OCI-LY1 (cell line): ENCODE results near the gene STK40.

Experiments
- H2AFZ ChIP-seq: fragments of 200-600 bp; sonication (generic), shearing (Covaris generic); 2 replicates; pipeline ENCODE4 v1.6.0; 2014; ENCODE audit warnings: antibody characterized with exemption, mild to moderate bottlenecking, low read length
- H3F3A ChIP-seq: fragments of 200-600 bp; sonication (generic), shearing (Covaris generic); 2 replicates; pipeline ENCODE4 v1.6.0; 2014; ENCODE audit warnings: mild to moderate bottlenecking, antibody characterized with exemption, low read length, moderate library complexity; ENCODE audit not compliant: insufficient read depth
- H3K27ac ChIP-seq: fragments of 200-600 bp; sonication (generic); 2 replicates; pipeline ENCODE4 v1.5.1; 2014; ENCODE audit warnings: low read length, mixed run types, mild to moderate bottlenecking, low read depth; ENCODE audit not compliant: poor library complexity, severe bottlenecking
- H3K27me3 ChIP-seq: fragments of 200-600 bp; sonication (generic); 2 replicates; pipeline ENCODE4 v1.6.0; 2014; ENCODE audit warnings: antibody characterized with exemption, mild to moderate bottlenecking, low read length, moderate library complexity; ENCODE audit not compliant: insufficient read depth
- H3K36me3 ChIP-seq: fragments of 200-600 bp; sonication (generic); 2 replicates; pipeline ENCODE4 v1.6.1; 2014; ENCODE audit warnings: mild to moderate bottlenecking, antibody characterized with exemption, low read length, moderate library complexity, mixed read lengths; ENCODE audit not compliant: insufficient read depth
- H3K4me1 ChIP-seq: fragments of 200-600 bp; sonication (generic); 2 replicates; pipeline ENCODE4 v1.5.1; 2014; ENCODE audit warnings: mild to moderate bottlenecking, low read length, moderate library complexity; ENCODE audit not compliant: insufficient read depth, severe bottlenecking
- H3K4me2 ChIP-seq: fragments of 200-600 bp; sonication (generic), shearing (Covaris generic); 2 replicates; pipeline ENCODE4 v1.6.1; 2014; ENCODE audit warnings: low read length
- H3K4me3 ChIP-seq: fragments of 200-600 bp; sonication (generic); 2 replicates; pipeline ENCODE4 v1.5.1; 2014; ENCODE audit warnings: low read length, low read depth, mild to moderate bottlenecking, mixed read lengths; ENCODE audit not compliant: poor library complexity, severe bottlenecking
- H3K79me2 ChIP-seq: fragments of 200-600 bp; shearing (Covaris generic); 2 replicates; pipeline ENCODE4 v1.6.1; 2016; ENCODE audit warnings: mixed run types, low read length, mixed read lengths; ENCODE audit not compliant: insufficient read depth
- H3K9ac ChIP-seq: fragments of 200-600 bp; sonication (generic), shearing (Covaris generic); 2 replicates; pipeline ENCODE4 v1.6.1; 2014; ENCODE audit warnings: mild to moderate bottlenecking, low read length, mixed read lengths
- H3K9me2 ChIP-seq: fragments of 200-600 bp; sonication (generic), shearing (Covaris generic); 2 replicates; pipeline ENCODE4 v1.6.1; 2014; ENCODE audit warnings: low read depth, mild to moderate bottlenecking, low read length, mixed read lengths
- H3K9me3 ChIP-seq: fragments of 200-600 bp; shearing (Covaris generic); 2 replicates; pipeline ENCODE4 v1.6.1; 2014; ENCODE audit warnings: low read length, mixed read lengths
- H4K20me1 ChIP-seq: fragments of 200-600 bp; sonication (generic), shearing (Covaris generic); 2 replicates; pipeline ENCODE4 v1.6.0; 2016; ENCODE audit warnings: mild to moderate bottlenecking, low read length; ENCODE audit not compliant: insufficient read depth
- EZH2 ChIP-seq: fragments of 200-600 bp; sonication (generic), shearing (Covaris generic); IDR thresholded peaks from 2 replicates; pipeline ENCODE4 v1.8.0; 2017; ENCODE audit warnings: borderline replicate concordance, mixed run types, mild to moderate bottlenecking, antibody characterized with exemption, low read length, moderate library complexity, mixed read lengths
- TF ChIP-seq, protein P1 (sequence below): fragments of 200-600 bp; sonication (generic), shearing (Covaris generic); IDR thresholded peaks from 2 replicates; pipeline ENCODE4 v1.5.1; 2017; ENCODE audit warnings: mild to moderate bottlenecking, antibody characterized with exemption, low read length, moderate library complexity, mixed read lengths

STK40 gene

DNA sequence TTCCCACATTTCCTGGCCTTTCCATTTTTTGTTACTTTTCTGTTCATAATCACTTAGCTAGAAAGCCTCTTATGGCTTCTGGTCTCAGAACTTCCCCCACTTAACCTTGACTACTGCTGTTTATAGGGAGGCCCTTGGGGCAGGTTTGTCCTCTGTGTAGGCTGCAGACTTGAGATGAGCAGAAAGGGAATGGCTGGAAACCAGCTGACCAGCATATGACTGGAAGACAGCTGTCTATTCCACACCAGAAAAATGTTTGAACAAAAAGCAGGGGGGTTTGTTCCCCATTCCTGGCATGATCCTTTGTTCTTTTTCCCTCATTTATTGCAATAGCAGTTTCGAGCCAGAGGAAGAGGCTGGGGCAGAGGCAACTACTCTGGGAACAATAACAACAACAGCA is 84.5 kb downstream of the STK40 start:
- peaks cover 17% of the 10 kb centered on the region for H3K4me1 ChIP-seq
- peaks cover 85% of the 10 kb centered on the region for H3K36me3 ChIP-seq
- H3K27ac ChIP-seq = no peak overlapping the region
- no peaks in the 10 kb centered on the region for H3K9me2 ChIP-seq
- no peaks in the 10 kb centered on the region for H3K79me2 ChIP-seq
- H3K27me3 ChIP-seq = no peaks in the 10 kb centered on the region
- H3K4me2 ChIP-seq = no peak overlapping the region
- H3K9ac ChIP-seq = no peak overlapping the region
- no peaks in the 10 kb centered on the region for H3F3A ChIP-seq
- no peaks in the 10 kb centered on the region for H4K20me1 ChIP-seq
- H2AFZ ChIP-seq = no peak overlapping the region
- no peak overlapping the region for H3K4me3 ChIP-seq
- H3K9me3 ChIP-seq = no peaks in the 10 kb centered on the region
- TF ChIP-seq EZH2 = no peak

DNA sequence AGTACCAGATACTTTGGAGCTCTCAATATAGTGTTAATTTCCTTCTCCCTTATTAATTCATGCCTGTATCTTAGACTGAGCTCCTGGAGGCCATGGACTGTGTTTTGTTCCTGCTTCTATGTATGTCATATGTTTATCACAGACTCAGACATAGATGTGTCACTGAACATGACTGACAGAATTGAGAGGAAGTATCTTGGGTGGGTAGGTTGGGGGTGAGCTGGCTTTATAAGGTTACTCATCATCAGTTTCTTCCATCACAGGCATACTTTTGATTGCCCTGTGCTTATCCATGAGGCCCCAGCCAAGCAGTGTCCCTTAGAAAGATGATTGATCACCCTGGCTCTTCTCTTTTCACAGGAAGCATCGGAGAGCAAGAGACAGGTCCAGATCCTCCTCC is 85.2 kb downstream of the STK40 start:
- peaks cover 10% of the 10 kb centered on the region for H3K4me1 ChIP-seq
- no peaks in the 10 kb centered on the region for H4K20me1 ChIP-seq
- no peaks in the 10 kb centered on the region for H3K9me2 ChIP-seq
- H2AFZ ChIP-seq = no peak overlapping the region
- H3F3A ChIP-seq = no peaks in the 10 kb centered on the region
- no peaks in the 10 kb centered on the region for H3K27me3 ChIP-seq
- TF ChIP-seq EZH2 = no peak
- TF ChIP-seq, protein P1, sequence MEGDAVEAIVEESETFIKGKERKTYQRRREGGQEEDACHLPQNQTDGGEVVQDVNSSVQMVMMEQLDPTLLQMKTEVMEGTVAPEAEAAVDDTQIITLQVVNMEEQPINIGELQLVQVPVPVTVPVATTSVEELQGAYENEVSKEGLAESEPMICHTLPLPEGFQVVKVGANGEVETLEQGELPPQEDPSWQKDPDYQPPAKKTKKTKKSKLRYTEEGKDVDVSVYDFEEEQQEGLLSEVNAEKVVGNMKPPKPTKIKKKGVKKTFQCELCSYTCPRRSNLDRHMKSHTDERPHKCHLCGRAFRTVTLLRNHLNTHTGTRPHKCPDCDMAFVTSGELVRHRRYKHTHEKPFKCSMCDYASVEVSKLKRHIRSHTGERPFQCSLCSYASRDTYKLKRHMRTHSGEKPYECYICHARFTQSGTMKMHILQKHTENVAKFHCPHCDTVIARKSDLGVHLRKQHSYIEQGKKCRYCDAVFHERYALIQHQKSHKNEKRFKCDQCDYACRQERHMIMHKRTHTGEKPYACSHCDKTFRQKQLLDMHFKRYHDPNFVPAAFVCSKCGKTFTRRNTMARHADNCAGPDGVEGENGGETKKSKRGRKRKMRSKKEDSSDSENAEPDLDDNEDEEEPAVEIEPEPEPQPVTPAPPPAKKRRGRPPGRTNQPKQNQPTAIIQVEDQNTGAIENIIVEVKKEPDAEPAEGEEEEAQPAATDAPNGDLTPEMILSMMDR = no peak
- H3K4me3 ChIP-seq = no peak overlapping the region
- no peak overlapping the region for H3K9ac ChIP-seq
- H3K79me2 ChIP-seq = no peaks in the 10 kb centered on the region
- no peak overlapping the region for H3K4me2 ChIP-seq
- H3K36me3 ChIP-seq = peaks cover 88% of the 10 kb centered on the region
- no peaks in the 10 kb centered on the region for H3K9me3 ChIP-seq
- H3K27ac ChIP-seq = peak overlapping the region; percentile 56

DNA sequence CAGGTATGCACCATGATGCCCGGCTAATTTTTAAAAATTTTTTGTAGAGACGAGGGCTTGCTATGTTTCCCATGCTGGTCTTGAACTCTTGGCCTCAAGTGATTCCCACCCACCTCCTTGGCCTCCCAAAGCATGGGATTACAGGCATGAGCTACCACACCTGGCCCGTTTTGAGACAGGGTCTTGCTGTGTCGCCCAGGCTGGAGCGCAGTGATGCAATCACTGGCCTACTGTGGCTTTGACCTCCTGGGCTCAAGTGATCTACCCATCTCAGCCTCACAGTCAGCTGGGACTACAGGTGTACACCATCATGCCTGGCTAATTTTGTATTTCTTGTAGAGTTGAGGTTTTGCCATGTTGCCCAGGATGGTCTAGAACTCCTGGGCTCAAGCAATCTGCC is 87.1 kb downstream of the STK40 start:
- no peaks in the 10 kb centered on the region for H3K27me3 ChIP-seq
- no peaks in the 10 kb centered on the region for H3K9me2 ChIP-seq
- H3K36me3 ChIP-seq = peaks cover 94% of the 10 kb centered on the region
- H3K27ac ChIP-seq = no peak overlapping the region
- no peaks in the 10 kb centered on the region for H3K79me2 ChIP-seq
- H3K9me3 ChIP-seq = no peaks in the 10 kb centered on the region
- H3K4me1 ChIP-seq = peaks cover under 1% of the 10 kb centered on the region
- no peak overlapping the region for H2AFZ ChIP-seq
- H4K20me1 ChIP-seq = no peaks in the 10 kb centered on the region
- no peak overlapping the region for H3K4me3 ChIP-seq
- no peak overlapping the region for H3K4me2 ChIP-seq
- TF ChIP-seq EZH2 = no peak
- TF ChIP-seq, protein P1 = no peak
- H3K9ac ChIP-seq = no peak overlapping the region
- H3F3A ChIP-seq = no peaks in the 10 kb centered on the region

DNA sequence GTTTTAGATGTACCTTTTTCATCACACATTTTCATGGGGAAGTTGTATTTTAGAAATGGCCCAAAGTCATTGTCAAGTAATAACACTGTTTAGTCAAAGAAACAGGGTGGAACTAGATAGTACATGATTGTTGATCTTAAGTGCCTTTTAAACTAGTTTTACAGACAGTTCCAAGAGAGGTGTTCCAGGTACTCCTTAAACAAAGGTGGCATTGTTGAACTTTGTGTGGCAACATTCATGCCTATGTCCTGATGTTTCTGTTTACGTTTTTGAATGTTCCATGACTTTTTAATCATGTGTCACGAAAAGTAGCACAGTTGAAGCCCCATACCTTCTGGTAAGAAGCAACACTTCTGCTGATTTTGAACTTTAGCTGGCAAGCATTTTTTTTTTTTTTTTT is 88.7 kb downstream of the STK40 start:
- Histone ChIP-seq H3K4me1 (no peaks in the 10 kb centered on the region), H3K9me3 (no peaks in the 10 kb centered on the region), H2AFZ (no peak overlapping the region), H3K9ac (no peak overlapping the region), H3K27me3 (no peaks in the 10 kb centered on the region), H3K27ac (no peak overlapping the region), H4K20me1 (no peaks in the 10 kb centered on the region), H3K79me2 (no peaks in the 10 kb centered on the region), H3K4me3 (no peak overlapping the region), H3F3A (no peaks in the 10 kb centered on the region), H3K9me2 (no peaks in the 10 kb centered on the region), H3K4me2 (no peak overlapping the region), H3K36me3 (peaks cover 95% of the 10 kb centered on the region)
- TF ChIP-seq, protein P1 = no peak
- TF ChIP-seq EZH2 = no peak
